ENCODE results near the gene NUTM2G.
"Not testable (repeated sequence)": the region's sequence is repeated elsewhere in the genome, so short reads cannot be mapped to it uniquely, and the experiment has no call there.

NUTM2G gene

DNA sequence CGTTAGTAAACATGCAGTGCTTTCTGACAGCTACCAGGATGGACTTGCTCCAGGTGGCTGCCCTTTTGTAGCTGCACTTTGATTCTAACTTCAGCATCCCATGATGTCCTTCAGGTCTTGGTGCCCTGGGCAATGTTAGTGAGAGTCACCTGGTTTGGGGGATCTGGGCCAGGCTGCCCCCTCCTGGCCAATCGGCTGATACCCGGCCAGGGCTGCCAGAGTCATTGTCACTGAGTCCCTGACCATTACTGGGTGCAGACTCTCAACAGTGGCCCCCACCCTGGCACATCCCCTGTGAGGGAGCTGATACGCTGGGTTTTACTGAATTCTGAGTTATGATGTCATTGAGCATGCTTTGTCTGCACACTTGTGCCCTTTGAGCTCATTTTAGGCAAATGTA is 13.5 kb downstream of the NUTM2G start:
- DNase-seq (ENCODE audit: low spot score) = not testable (repeated sequence)

DNA sequence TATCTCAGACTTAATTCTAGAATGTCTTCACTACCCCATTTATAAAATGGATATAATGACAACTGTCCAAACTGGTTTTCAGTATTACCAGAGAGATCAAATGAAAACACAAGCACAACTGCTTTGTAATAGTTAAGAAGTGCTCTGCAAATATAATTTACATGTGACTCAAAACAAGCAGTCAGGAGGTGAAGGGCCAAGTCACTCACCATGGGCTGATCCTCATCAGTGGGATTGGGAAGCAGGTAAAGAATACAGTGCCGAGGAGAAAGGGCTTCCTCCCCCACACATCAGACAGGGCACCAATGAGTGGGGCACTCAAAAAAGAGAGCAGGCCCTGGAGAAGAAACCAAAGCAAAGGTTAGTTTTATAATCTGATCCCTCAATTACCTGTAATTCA is 20.7 kb downstream of the NUTM2G start:
- DNase-seq (ENCODE audit: low spot score) = not testable (repeated sequence)

DNA sequence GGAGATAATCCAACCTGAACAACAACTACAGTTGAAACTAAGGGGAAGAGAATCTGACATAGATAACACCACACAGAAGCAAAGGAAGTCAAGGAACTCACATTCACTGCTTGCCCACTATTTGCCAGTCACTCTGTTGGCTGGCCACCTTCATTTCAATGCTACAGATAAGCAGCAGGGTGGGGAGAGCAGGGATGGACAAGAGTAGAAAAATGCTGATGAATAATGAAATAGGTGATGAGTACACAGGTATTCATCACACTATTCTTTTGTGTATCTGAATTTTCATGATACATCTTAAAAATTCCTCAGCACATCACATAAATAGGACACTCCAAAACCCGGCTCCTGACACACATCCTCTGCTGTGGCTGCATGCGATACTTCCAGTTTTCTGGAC is 21.9 kb downstream of the NUTM2G start:
- DNase-seq (ENCODE audit: low spot score) = not testable (repeated sequence)

DNA sequence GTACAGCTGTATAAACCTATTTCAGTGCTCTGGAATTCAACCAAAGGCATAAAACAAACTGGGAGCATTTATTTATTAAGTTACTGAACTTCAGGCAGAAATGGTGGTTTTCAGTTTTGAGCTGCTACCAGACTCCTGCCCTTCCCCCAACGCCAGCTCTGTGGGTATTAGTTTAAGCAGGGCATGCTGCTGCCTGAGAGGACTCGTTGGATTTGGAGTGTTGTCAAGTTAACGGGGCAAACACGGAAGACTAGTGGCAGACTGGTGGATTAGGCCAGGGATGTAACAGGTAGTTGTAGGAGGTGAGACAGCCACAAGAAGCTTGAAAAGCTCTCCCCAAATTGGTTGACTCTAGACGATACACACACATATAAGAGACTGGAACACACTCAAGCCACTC is 38.9 kb downstream of the NUTM2G start:
- DNase-seq (ENCODE audit: low spot score) = not testable (repeated sequence)

DNA sequence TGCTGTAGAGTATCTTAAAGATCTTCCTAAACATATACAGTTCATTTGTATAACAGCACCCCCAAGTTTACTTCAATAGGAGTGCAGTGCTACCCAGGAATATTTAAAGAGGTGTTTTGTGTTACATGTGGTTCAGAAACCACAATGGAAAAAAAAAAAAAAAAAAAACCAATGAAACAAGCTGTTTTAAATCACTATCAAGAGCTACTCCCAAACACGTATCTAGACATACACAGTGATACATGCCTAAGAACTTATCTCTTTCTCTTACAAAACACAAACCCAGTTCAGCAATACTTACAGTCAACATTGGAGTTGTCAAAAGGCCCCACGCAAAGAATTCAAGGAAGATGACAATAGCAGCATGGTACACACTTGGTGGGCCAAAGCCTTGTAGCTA is 43.9 kb downstream of the NUTM2G start:
- DNase-seq (ENCODE audit: low spot score) = not testable (repeated sequence)

DNA sequence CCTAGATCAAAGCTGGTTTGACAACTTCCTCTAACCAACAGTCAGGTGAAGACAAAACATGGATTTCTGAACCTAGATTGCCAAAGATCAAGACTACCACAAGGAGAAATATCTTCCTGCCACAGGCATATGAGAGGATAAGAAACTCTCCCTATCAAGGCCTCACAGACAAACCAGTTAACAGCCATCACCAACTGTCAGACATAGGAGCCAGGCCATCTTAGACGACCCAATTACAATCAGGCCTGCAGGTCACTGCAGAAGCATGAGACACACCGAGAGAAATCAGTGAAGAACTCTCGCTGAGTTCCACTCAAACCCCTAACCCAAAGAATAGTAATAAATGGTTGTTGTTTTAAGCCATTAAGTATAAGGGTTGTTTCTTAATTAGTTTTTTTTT is 45.4 kb downstream of the NUTM2G start:
- DNase-seq (ENCODE audit: low spot score) = not testable (repeated sequence)

DNA sequence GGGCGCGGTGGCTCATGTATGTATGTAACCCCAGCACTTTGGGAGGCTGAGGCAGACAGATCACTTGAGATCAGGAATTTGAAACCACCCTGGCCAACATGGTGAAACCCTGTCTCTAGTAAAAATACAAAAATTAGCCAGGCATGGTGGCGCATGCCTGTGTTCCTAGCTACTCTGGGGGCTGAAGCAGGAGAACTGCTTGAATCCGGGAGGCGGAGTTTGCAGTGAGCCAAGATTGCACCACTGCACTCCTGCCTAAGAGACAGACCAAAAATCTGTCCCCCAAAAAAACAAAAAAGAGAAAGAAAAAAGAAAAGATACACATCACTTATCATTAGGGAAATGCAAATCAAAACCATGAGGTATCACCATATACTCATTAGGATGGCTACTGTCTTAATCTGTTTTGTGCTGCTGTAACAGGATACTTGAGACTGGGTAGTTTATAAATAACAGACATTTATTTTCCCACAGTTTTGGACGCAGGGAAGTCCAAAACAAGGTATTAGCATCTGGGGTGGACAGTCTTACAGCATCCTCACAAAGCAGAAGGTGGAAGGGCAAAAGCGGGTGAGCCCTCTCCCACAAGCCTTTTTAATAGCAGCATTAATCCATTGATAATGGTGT is 55.0 kb downstream of the NUTM2G start:
- not testable (repeated sequence) for DNase-seq (ENCODE audit: low spot score)

DNA sequence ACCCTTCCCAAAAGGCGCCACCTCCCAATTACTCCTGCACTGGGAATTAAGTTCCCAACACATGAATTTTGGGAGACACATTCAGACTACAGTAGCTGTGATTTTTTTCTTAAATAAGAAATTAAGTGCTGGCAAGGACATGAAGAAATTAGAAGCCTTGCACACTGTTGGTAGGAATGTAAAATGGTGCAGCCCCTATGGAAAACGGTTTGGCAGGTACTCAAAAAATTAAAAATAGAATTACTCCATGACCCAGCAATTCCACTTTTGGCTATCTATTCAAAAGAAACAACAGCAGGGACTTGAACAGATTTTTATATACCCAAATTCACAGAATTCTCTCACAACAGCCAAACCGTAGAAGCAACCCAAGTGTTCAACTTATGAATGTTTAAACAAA is 55.5 kb downstream of the NUTM2G start:
- not testable (repeated sequence) for DNase-seq (ENCODE audit: low spot score)

DNA sequence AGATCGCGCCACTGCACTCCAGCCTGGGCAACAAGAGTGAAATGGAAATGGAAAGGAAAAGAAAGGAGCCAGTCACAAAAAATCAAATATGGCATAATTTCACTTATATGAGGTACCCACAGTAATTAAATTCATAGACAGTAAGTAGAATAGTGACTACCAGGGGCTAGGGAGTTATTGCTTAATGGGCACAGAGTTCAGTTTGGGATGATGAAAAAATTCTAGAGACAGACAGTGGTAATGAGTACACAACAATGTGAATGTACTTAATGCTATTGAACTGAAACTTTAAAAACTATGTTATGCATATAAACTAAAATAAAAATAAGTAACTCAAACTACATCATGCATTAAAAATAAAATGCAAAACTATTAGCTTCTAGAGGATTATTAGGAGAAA is 56.2 kb downstream of the NUTM2G start:
- not testable (repeated sequence) for DNase-seq (ENCODE audit: low spot score)
